H1 (cell line): ENCODE measurements around the gene IGSF9. TPM values are rescaled to one million over a fixed set of nuclear protein-coding genes. Genes with fewer than 3 reads are reported as not detected.

Experiments
- CTCF ChIA-PET: fragments of 300-600 bp; sonication (Branson Sonifier 250); formaldehyde crosslinking; loops from one replicate; lab custom pipeline; 2021; ENCODE audit not compliant: partially characterized antibody; lab: Charles Lee
- POLR2A ChIA-PET: fragments of 300-600 bp; sonication (Branson Sonifier 250); formaldehyde crosslinking; loops from one replicate; lab custom pipeline; 2021; ENCODE audit warnings: inconsistent platforms; ENCODE audit not compliant: partially characterized antibody; lab: Charles Lee
- DNase-seq, 2 experiments: peaks; one replicate each; pipeline versions ENCODE4 v3.0.0 to v3.0.0-alpha.2; 2010 to 2022; ENCODE audit warnings: low spot score in 2 of 2, low read depth in 1 of 2, mixed read lengths in 1 of 2
- FAIRE-seq: peaks from 2 replicates; lab custom pipeline; 2011; peaks lifted over from hg19 to GRCh38; lab: Jason Lieb, UNC
- H2AFZ ChIP-seq: 2 replicates; pipeline ENCODE4 v1.8.1; 2012; ENCODE audit warnings: low read length, inconsistent platforms
- H2AK5ac ChIP-seq: 2 replicates; pipeline ENCODE4 v1.6.1; 2013; ENCODE audit warnings: low read depth, low read length
- H2BK120ac ChIP-seq: replicated peaks from 2 replicates; pipeline ENCODE3; 2013; ENCODE audit warnings: low read depth, low read length, inconsistent platforms
- H2BK12ac ChIP-seq: 2 replicates; pipeline ENCODE4 v1.6.1; 2013; ENCODE audit warnings: low read depth, low read length
- H2BK15ac ChIP-seq: 2 replicates; pipeline ENCODE4 v1.6.1; 2013; ENCODE audit warnings: low read length
- H2BK20ac ChIP-seq: 2 replicates; pipeline ENCODE4 v1.6.1; 2013; ENCODE audit warnings: low read length
- H2BK5ac ChIP-seq: 2 replicates; pipeline ENCODE4 v1.6.1; 2013; ENCODE audit warnings: low read depth, low read length
- H3K14ac ChIP-seq: 2 replicates; pipeline ENCODE4 v1.6.1; 2013; ENCODE audit warnings: inconsistent platforms; ENCODE audit not compliant: insufficient read length
- H3K18ac ChIP-seq: 2 replicates; pipeline ENCODE4 v1.6.1; 2013; ENCODE audit warnings: low read length; ENCODE audit errors: extremely low read depth
- H3K23ac ChIP-seq: 2 replicates; pipeline ENCODE4 v1.6.1; 2013; ENCODE audit warnings: inconsistent platforms; ENCODE audit not compliant: insufficient read length
- H3K23me2 ChIP-seq: 2 replicates; pipeline ENCODE4 v1.6.1; 2013; ENCODE audit warnings: low read depth, low read length
- H3K27ac ChIP-seq: 2 replicates; pipeline ENCODE4 v1.6.1; 2011; ENCODE audit warnings: low read depth, low read length, inconsistent platforms
- H3K27me3 ChIP-seq, 4 experiments: replicated peaks in 1 of 4; 1 replicate in 1 of 4; 2 replicates in 3 of 4; pipeline versions ENCODE4 v1.6.1 to v1.8.1; 2011 to 2013; ENCODE audit warnings: low read length in 3 of 4, mild to moderate bottlenecking in 3 of 4, inconsistent platforms in 2 of 4, mixed read lengths in 2 of 4, moderate library complexity in 1 of 4; ENCODE audit not compliant: control insufficient read depth in 3 of 4, insufficient read depth in 3 of 4; ENCODE audit errors: extremely low read depth in 1 of 4
- H3K36me3 ChIP-seq, 4 experiments: 2 replicates each; pipeline versions ENCODE4 v1.6.1 to v1.8.1; 2011 to 2013; ENCODE audit warnings: mild to moderate bottlenecking in 4 of 4, low read length in 3 of 4, moderate library complexity in 2 of 4, control low read depth in 1 of 4, inconsistent platforms in 1 of 4; ENCODE audit not compliant: insufficient read depth in 4 of 4, control insufficient read depth in 2 of 4
- H3K4ac ChIP-seq: replicated peaks from 2 replicates; pipeline ENCODE3; 2013; ENCODE audit warnings: low read length, low read depth, mixed read lengths, inconsistent platforms; ENCODE audit not compliant: insufficient read length
- H3K4me1 ChIP-seq, 4 experiments: replicated peaks in 1 of 4; 1 replicate in 1 of 4; 2 replicates in 3 of 4; pipeline versions ENCODE4 v1.6.1 to v1.8.1; 2011 to 2013; ENCODE audit warnings: low read length in 3 of 4, inconsistent platforms in 2 of 4, mixed read lengths in 1 of 4; ENCODE audit not compliant: insufficient read depth in 4 of 4, control insufficient read depth in 3 of 4
- H3K4me2 ChIP-seq, 2 experiments: 2 replicates each; pipeline versions ENCODE4 v1.6.1 to v1.8.1; 2011 to 2013; ENCODE audit warnings: low read depth in 2 of 2, low read length in 2 of 2, control low read depth in 1 of 2, inconsistent platforms in 1 of 2, mild to moderate bottlenecking in 1 of 2; ENCODE audit not compliant: insufficient read depth in 1 of 2
- H3K4me3 ChIP-seq, 4 experiments: fragments of 200-600, 300-600 bp in 1 of 4; sonication (generic), shearing (Covaris generic), sonication (Bioruptor Twin) in 1 of 4; 2 replicates each; pipeline versions ENCODE4 v1.5.1 to v1.8.1; 2011 to 2016; ENCODE audit warnings: low read length in 4 of 4, low read depth in 3 of 4, control low read depth in 2 of 4, inconsistent platforms in 2 of 4, mild to moderate bottlenecking in 2 of 4, mixed read lengths in 1 of 4, moderate library complexity in 1 of 4; ENCODE audit not compliant: insufficient read depth in 2 of 4; ENCODE audit errors: extremely low read depth in 1 of 4
- H3K56ac ChIP-seq: replicated peaks from 2 replicates; pipeline ENCODE3; 2013; ENCODE audit warnings: low read depth, mild to moderate bottlenecking, mixed read lengths, low read length, inconsistent platforms; ENCODE audit not compliant: insufficient read length
- H3K79me1 ChIP-seq: 2 replicates; pipeline ENCODE4 v1.6.1; 2013; ENCODE audit warnings: low read depth, low read length, control low read depth
- H3K79me2 ChIP-seq, 2 experiments: 2 replicates each; pipeline versions ENCODE4 v1.6.1 to v1.8.1; 2012 to 2013; ENCODE audit warnings: low read length in 2 of 2, mild to moderate bottlenecking in 2 of 2, inconsistent platforms in 1 of 2; ENCODE audit not compliant: insufficient read depth in 2 of 2, control insufficient read depth in 1 of 2
- H3K9ac ChIP-seq, 4 experiments: replicated peaks in 1 of 4; 1 replicate in 1 of 4; 2 replicates in 3 of 4; pipeline versions ENCODE4 v1.6.1 to v1.8.1; 2011 to 2013; ENCODE audit warnings: low read depth in 3 of 4, low read length in 3 of 4, control low read depth in 2 of 4, mild to moderate bottlenecking in 2 of 4, moderate library complexity in 2 of 4, inconsistent platforms in 1 of 4; ENCODE audit errors: extremely low read depth in 1 of 4
- H3K9me3 ChIP-seq, 2 experiments: 2 replicates each; pipeline versions ENCODE4 v1.6.1 to v1.8.1; 2012 to 2013; ENCODE audit warnings: mild to moderate bottlenecking in 2 of 2, moderate library complexity in 2 of 2, control low read depth in 1 of 2, inconsistent platforms in 1 of 2, low read depth in 1 of 2, low read length in 1 of 2, mixed read lengths in 1 of 2; ENCODE audit not compliant: insufficient read depth in 2 of 2
- H4K20me1 ChIP-seq, 2 experiments: replicated peaks in 1 of 2; 2 replicates each; pipeline versions ENCODE3 to v1.8.1; 2011 to 2013; ENCODE audit warnings: inconsistent platforms in 2 of 2, low read length in 2 of 2, mild to moderate bottlenecking in 1 of 2; ENCODE audit not compliant: insufficient read depth in 2 of 2, control insufficient read depth in 1 of 2
- H4K5ac ChIP-seq: 2 replicates; pipeline ENCODE4 v1.6.1; 2013; ENCODE audit warnings: low read length, low read depth, mixed read lengths, inconsistent platforms; ENCODE audit not compliant: insufficient read length
- H4K8ac ChIP-seq: 2 replicates; pipeline ENCODE4 v1.8.0; 2013; ENCODE audit warnings: mild to moderate bottlenecking, moderate library complexity, low read length, inconsistent platforms; ENCODE audit not compliant: insufficient read depth; ENCODE audit errors: extremely low read depth
- H4K91ac ChIP-seq: replicated peaks from 2 replicates; pipeline ENCODE3; 2013; ENCODE audit warnings: low read length, mixed read lengths, inconsistent platforms; ENCODE audit not compliant: insufficient read length
- ATF2 ChIP-seq: IDR thresholded peaks from 2 replicates; pipeline ENCODE4 v1.6.1; 2012; ENCODE audit warnings: low read length, inconsistent platforms
- E2F6 ChIP-seq: IDR thresholded peaks from 2 replicates; pipeline ENCODE4 v1.6.1; 2012; ENCODE audit warnings: inconsistent platforms
- HDAC2 ChIP-seq, 2 experiments: fragments of 300-600 bp in 1 of 2; sonication (generic) in 1 of 2; IDR thresholded peaks; 2 replicates each; pipeline ENCODE4 v1.6.1; 2011 to 2012; ENCODE audit warnings: low read depth in 2 of 2, low read length in 2 of 2, mild to moderate bottlenecking in 2 of 2, moderate library complexity in 2 of 2, borderline replicate concordance in 1 of 2, inconsistent platforms in 1 of 2
- POLR2AphosphoS5 ChIP-seq: IDR thresholded peaks from 2 replicates; pipeline ENCODE4 v1.6.1; 2011; ENCODE audit warnings: low read depth, low read length
- RFX5 ChIP-seq: IDR thresholded peaks from 2 replicates; pipeline ENCODE4 v1.6.1; 2011; ENCODE audit warnings: low read depth, low read length, improper control_type of control experiment, borderline replicate concordance
- WGBS, 2 experiments: shearing (Covaris generic) in 1 of 2; methylation state at CpG; one replicate each; pipeline versions ENCODE4 v1.1.6 to v1.1.7; 2013 to 2015; ENCODE audit warnings: low lambda C conversion rate in 2 of 2, mixed read lengths in 2 of 2, inconsistent platforms in 1 of 2, low coverage in 1 of 2, missing lambda C conversion rate in 1 of 2; ENCODE audit not compliant: insufficient replicate concordance in 2 of 2, insufficient coverage in 1 of 2, insufficient read length in 1 of 2; ENCODE audit errors: extremely low coverage in 1 of 2, missing lambda C conversion rate in 1 of 2; 5-methylcytosine and 5-hydroxymethylcytosine counted together
- polyA plus RNA-seq, 7 experiments: library from polyadenylated mRNA; depleted of rRNA in 3 of 7; stranded (reverse) in 5 of 7; unstranded in 2 of 7; fragments of >200 nt in 5 of 7; fragments of 200-250 nt in 2 of 7; gene quantifications; 1 replicate in 5 of 7; 2 replicates in 1 of 7; 4 replicates in 1 of 7; pipeline versions ENCODE4 v1.2.1 to v1.2.3, GENCODE V29; 2011 to 2013; ENCODE audit warnings: missing spikeins in 2 of 7, mixed read lengths in 2 of 7
- total RNA-seq: library from RNA; stranded (reverse); fragmentation: NEBNext Ultra II Directional; extraction: Animal tissue kit (Norgen Biotek cat#: 25700); gene quantifications from 2 replicates; pipeline ENCODE4 v1.2.1, GENCODE V29; 2021

IGSF9 gene
- total and polyA plus RNA-seq, 2 of the 8 experiments (the other 6 are each of a cell fraction or from before 2014, with no cell fraction given) = 10.9 to 28.1 TPM

GRCh38 chr1:159923203-159924024, 22.0 kb downstream of the IGSF9 start:
- H3K56ac ChIP-seq = no peak overlapping the region
- H2BK15ac ChIP-seq = peak overlapping the region; percentile 53; the same call in 1 of the 2 replicates
- peaks cover 0 to 3% of the 10 kb centered on the region in 2 experiments for H4K20me1 ChIP-seq
- WGBS, 2 experiments = 59% methylated on average over 20 of the region's 20 CpGs; no CpG with 5 or more reads in 1 of the 2 experiments
- H2AK5ac ChIP-seq = peak overlapping the region; percentile 59; the same call in 1 of the 2 replicates
- H3K79me1 ChIP-seq = peaks cover 3% of the 10 kb centered on the region
- H3K18ac ChIP-seq = peak overlapping the region; percentile 19; the same call in 1 of the 2 replicates
- peak overlapping the region; percentile 70 for H3K4ac ChIP-seq
- H3K9me3 ChIP-seq = no peaks in the 10 kb centered on the region
- peaks cover 5 to 21% (median 16%) of the 10 kb centered on the region in 4 experiments for H3K4me1 ChIP-seq
- H3K14ac ChIP-seq = no peak overlapping the region
- no peak overlapping the region for H2BK120ac ChIP-seq
- no peak overlapping the region for H4K91ac ChIP-seq
- 0 out of 2 replicates have a peak overlapping the region, but pooled peaks have one; percentile 6 for H2BK20ac ChIP-seq
- no peak overlapping the region for H2AFZ ChIP-seq
- H4K8ac ChIP-seq = peak overlapping the region; percentile 73
- DNase-seq (peak; percentile 60 to 61), FAIRE-seq (no peak)
- H3K4me3 ChIP-seq = peak overlapping the region in 1 of 4 experiments; percentile 63; a peak in 3 of 8 replicates
- no peak overlapping the region for H3K23ac ChIP-seq
- POLR2A ChIA-PET = interaction anchor here (1.0 to 3.7 kb wide), 9 partner anchors 9 to 35 kb away, joined by 3 to 14 read pairs (median 4); partner anchors contain the start of genes CFAP45 and IGSF9
- peaks cover 0 to 12% (median 8%) of the 10 kb centered on the region in 4 experiments; a peak in 5 of 8 replicates for H3K36me3 ChIP-seq
- no peak overlapping the region; a peak in 1 of 7 replicates for H3K9ac ChIP-seq
- peaks cover 0 to 17% (median 8%) of the 10 kb centered on the region in 4 experiments; a peak in 5 of 7 replicates for H3K27me3 ChIP-seq
- H4K5ac ChIP-seq = no peak overlapping the region
- peak overlapping the region; percentile 41 for H2BK5ac ChIP-seq
- peak overlapping the region; percentile 72; the same call in 1 of the 2 replicates for H2BK12ac ChIP-seq
- H3K79me2 ChIP-seq = peaks cover 0 to 12% of the 10 kb centered on the region in 2 experiments; a peak in 2 of 4 replicates
- peak; percentile 35; the same call in 1 of the 2 replicates for TF ChIP-seq POLR2AphosphoS5
- 0 out of 2 replicates have a peak, but pooled peaks have one; percentile 19 for TF ChIP-seq ATF2
- no peak for TF ChIP-seq RFX5
- TF ChIP-seq E2F6 = 0 out of 2 replicates have a peak, but pooled peaks have one; percentile 35
- TF ChIP-seq HDAC2 (IDR thresholded peaks at IDR 0.05; ENCODE audit: borderline replicate concordance in 1 of 2, low read depth in 2 of 2, low read length in 2 of 2) = 0 out of 4 replicates have a peak, but pooled peaks of 1 of the 2 experiments have one; percentile 7
- CTCF ChIA-PET = interaction anchor here (0.8 to 7.3 kb wide), 13 partner anchors 8 to 718 kb away, joined by 3 to 53 read pairs (median 6); partner anchors contain the start of gene IGSF9
- H3K23me2 ChIP-seq = peaks cover 17% of the 10 kb centered on the region; the same call in 1 of the 2 replicates
- no peak overlapping the region for H3K27ac ChIP-seq
- peak overlapping the region; percentile 79 to 92 for H3K4me2 ChIP-seq
